ENCODE measurements around the gene FRAT1. TPM values are rescaled to one million over a fixed set of nuclear protein-coding genes. Genes with fewer than 3 reads are reported as not detected.
A peak's percentile ranks its signal among the peaks of the same experiment; 100 is the strongest.

FRAT1 gene
- total and polyA plus RNA-seq, 2 experiments from 2014 or later: 14.2 TPM

DNA sequence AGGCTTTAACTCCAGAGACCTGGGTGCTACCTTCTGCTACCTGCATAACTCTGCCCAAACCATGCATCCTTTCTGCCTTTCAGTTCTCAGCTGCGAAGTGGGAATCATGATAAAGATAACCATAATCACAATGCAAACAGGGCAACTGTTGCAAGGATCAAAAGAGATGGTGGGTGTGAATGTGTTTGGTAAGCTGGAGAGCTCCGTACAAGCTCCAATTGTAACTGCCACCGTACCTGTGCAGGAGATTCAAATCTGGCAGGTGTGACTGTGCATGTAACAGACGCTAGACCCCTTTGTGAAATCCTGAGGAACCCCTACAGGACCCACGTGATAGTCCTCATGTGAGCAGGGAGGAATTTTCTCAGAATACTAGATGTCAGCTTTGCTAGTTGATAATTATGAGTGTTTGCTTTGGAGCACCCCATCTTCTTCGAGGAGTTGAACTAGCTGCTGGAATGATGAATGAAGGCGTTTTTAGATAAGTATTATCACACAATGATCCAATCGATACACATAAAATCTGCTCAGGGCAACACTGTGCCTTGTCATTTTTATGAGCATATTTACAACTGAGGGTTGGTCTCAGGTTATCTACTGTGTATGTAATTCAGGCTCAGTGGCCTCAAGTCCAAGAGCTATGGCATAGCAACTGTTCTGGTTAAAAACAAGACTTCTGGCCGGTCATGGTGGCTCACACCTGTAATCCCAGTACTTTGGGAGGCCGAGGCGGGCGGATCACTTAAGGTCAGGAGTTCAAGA, 30.9 kb downstream of the FRAT1 start:
- no peaks in the 10 kb centered on the region for H3K9me3 ChIP-seq (ENCODE audit: low read depth)
- H3K4me3 ChIP-seq: no peak overlapping the region
- no peak for DNase-seq (ENCODE audit: low spot score)
- WGBS (ENCODE audit: low lambda C conversion rate, missing lambda C conversion rate): 55% methylated on average over 12 of the region's 12 CpGs
- H3K4me2 ChIP-seq: peak overlapping the region; percentile 58
- no peaks in the 10 kb centered on the region for H4K20me1 ChIP-seq (ENCODE audit: insufficient read depth, poor library complexity, severe bottlenecking)
- H3K9me2 ChIP-seq (replicated peaks; ENCODE audit: insufficient read depth): no peaks in the 10 kb centered on the region
- H3K27ac ChIP-seq: peak overlapping the region; percentile 60
- H3K27me3 ChIP-seq: no peaks in the 10 kb centered on the region
- no peaks in the 10 kb centered on the region for H3K79me2 ChIP-seq
- H3K4me1 ChIP-seq (ENCODE audit: insufficient read depth): peaks cover 16% of the 10 kb centered on the region
- H3K36me3 ChIP-seq (replicated peaks; ENCODE audit: insufficient read depth, low read depth): no peaks in the 10 kb centered on the region
- no peak for TF ChIP-seq EZH2 (IDR thresholded peaks at IDR 0.05; ENCODE audit: borderline replicate concordance)
- no peak for TF ChIP-seq CTCF (IDR thresholded peaks at IDR 0.05; ENCODE audit: poor library complexity)
- TF ChIP-seq EZH2phosphoT487 (IDR thresholded peaks at IDR 0.05; ENCODE audit: low read depth, severe bottlenecking, unreplicated experiment): no peak
- H2AFZ ChIP-seq: no peak overlapping the region

DNA sequence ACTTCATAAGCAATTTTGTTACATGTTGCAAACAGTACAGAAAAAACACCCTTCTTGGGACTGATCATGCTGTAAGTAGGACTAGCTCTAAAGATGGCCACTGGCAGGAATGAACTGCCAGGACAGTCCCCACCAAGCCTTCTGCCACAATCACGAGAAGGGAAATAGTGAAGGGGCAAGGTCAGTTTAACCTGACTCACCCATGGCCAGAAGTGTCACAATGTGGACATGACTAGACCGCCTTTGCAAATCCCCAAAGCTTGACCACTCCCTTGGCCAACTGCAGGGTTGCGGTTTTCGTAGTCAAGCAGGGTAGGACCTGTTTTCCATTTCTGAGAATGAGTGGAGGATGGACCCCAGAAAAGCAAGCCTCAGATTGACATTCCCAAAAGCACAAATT, 34.9 kb downstream of the FRAT1 start:
- Histone ChIP-seq H4K20me1 (ENCODE audit: insufficient read depth, poor library complexity, severe bottlenecking) (no peaks in the 10 kb centered on the region), H3K27ac (no peak overlapping the region), H3K9me2 (replicated peaks; ENCODE audit: insufficient read depth) (no peaks in the 10 kb centered on the region), H3K4me3 (no peak overlapping the region), H3K9me3 (ENCODE audit: low read depth) (no peaks in the 10 kb centered on the region), H3K27me3 (no peaks in the 10 kb centered on the region), H3K36me3 (replicated peaks; ENCODE audit: insufficient read depth, low read depth) (no peaks in the 10 kb centered on the region), H3K4me2 (no peak overlapping the region), H2AFZ (no peak overlapping the region), H3K4me1 (ENCODE audit: insufficient read depth) (peaks cover 16% of the 10 kb centered on the region), H3K79me2 (no peaks in the 10 kb centered on the region)
- TF ChIP-seq EZH2phosphoT487 (IDR thresholded peaks at IDR 0.05; ENCODE audit: low read depth, severe bottlenecking, unreplicated experiment) (no peak), EZH2 (IDR thresholded peaks at IDR 0.05; ENCODE audit: borderline replicate concordance) (no peak), CTCF (IDR thresholded peaks at IDR 0.05; ENCODE audit: poor library complexity) (no peak)
- 92% methylated on average over 4 of the region's 4 CpGs for WGBS (ENCODE audit: low lambda C conversion rate, missing lambda C conversion rate)
- no peak for DNase-seq (ENCODE audit: low spot score)

GRCh38 chr10:97355571-97355975, 36.5 kb downstream of the FRAT1 start:
- H3K36me3 ChIP-seq (replicated peaks; ENCODE audit: insufficient read depth, low read depth): no peaks in the 10 kb centered on the region
- no peak overlapping the region for H3K27ac ChIP-seq

More at GRCh38 chr10:97355571-97355975, 36.5 kb downstream of the FRAT1 start:
- Histone ChIP-seq H3K9me2 (replicated peaks; ENCODE audit: insufficient read depth) (no peaks in the 10 kb centered on the region), H3K9me3 (ENCODE audit: low read depth) (no peaks in the 10 kb centered on the region), H3K27me3 (no peaks in the 10 kb centered on the region), H2AFZ (no peak overlapping the region), H3K4me2 (no peak overlapping the region), H3K4me1 (ENCODE audit: insufficient read depth) (peaks cover 2% of the 10 kb centered on the region), H3K79me2 (no peaks in the 10 kb centered on the region), H4K20me1 (ENCODE audit: insufficient read depth, poor library complexity, severe bottlenecking) (no peaks in the 10 kb centered on the region), H3K4me3 (no peak overlapping the region)
- TF ChIP-seq EZH2 (IDR thresholded peaks at IDR 0.05; ENCODE audit: borderline replicate concordance) (no peak), EZH2phosphoT487 (IDR thresholded peaks at IDR 0.05; ENCODE audit: low read depth, severe bottlenecking, unreplicated experiment) (no peak), CTCF (IDR thresholded peaks at IDR 0.05; ENCODE audit: poor library complexity) (peak; percentile 48)
- 73% methylated on average over 5 of the region's 5 CpGs for WGBS (ENCODE audit: low lambda C conversion rate, missing lambda C conversion rate)
- peak; percentile 36 for DNase-seq (ENCODE audit: low spot score)
